ENCODE data around the gene PLCXD1. TPM values are rescaled to one million over a fixed set of nuclear protein-coding genes. Genes with fewer than 3 reads are reported as not detected.

PLCXD1 gene
- total and polyA plus RNA-seq, 4 donors: 2.6 to 25.7 (median 12.8) TPM

DNA sequence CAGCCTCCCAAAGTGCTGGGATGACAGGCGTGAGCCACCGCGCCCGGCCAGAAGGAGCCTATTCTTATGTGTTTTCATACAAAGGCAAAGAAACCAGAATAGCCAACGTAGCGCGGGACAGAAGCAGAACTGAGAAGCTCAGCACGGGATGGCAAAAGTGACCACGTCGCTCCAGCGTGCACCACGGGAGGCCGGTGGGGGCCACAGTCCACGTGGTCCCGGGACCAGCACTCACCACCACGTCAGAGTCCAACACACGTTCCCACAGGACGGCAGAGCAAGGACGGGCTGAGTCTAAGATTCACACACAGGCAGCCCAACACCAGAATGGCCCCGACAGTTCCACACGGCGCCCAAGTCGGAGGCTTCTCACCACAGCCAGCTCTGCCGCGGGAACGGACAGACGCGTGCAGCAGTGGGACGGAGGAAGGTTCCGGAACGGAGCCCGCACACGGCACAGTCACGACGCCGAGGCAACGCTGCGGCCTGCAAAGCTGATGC, 56.2 kb downstream of the PLCXD1 start:
- no peak overlapping the region for H3K4me3 ChIP-seq (ENCODE audit: low read depth in 1 of 3, low read length in 3 of 3)
- H3K27me3 ChIP-seq (ENCODE audit: control insufficient read depth in 4 of 4, insufficient read depth in 4 of 4, low read length in 3 of 4): no peaks in the 10 kb centered on the region
- H3K27ac ChIP-seq (ENCODE audit: low read depth in 1 of 2, low read length in 2 of 2): no peak overlapping the region
- H3K4me1 ChIP-seq (ENCODE audit: control insufficient read depth in 4 of 4, insufficient read depth in 4 of 4, low read length in 3 of 4): no peaks in the 10 kb centered on the region
- H3K36me3 ChIP-seq (ENCODE audit: control insufficient read depth in 4 of 4, insufficient read depth in 3 of 4, low read depth in 1 of 4, low read length in 3 of 4): peaks cover 0 to 7% (median 2%) of the 10 kb centered on the region in 4 donors
- H3K9ac ChIP-seq (ENCODE audit: low read depth in 1 of 2, low read length in 2 of 2): no peak overlapping the region
- TF ChIP-seq NR2F2 (IDR thresholded peaks at IDR 0.05): no peak
- no peak for TF ChIP-seq EGR1 (IDR thresholded peaks at IDR 0.05; ENCODE audit: low read depth in 2 of 2)
- TF ChIP-seq, protein P1, sequence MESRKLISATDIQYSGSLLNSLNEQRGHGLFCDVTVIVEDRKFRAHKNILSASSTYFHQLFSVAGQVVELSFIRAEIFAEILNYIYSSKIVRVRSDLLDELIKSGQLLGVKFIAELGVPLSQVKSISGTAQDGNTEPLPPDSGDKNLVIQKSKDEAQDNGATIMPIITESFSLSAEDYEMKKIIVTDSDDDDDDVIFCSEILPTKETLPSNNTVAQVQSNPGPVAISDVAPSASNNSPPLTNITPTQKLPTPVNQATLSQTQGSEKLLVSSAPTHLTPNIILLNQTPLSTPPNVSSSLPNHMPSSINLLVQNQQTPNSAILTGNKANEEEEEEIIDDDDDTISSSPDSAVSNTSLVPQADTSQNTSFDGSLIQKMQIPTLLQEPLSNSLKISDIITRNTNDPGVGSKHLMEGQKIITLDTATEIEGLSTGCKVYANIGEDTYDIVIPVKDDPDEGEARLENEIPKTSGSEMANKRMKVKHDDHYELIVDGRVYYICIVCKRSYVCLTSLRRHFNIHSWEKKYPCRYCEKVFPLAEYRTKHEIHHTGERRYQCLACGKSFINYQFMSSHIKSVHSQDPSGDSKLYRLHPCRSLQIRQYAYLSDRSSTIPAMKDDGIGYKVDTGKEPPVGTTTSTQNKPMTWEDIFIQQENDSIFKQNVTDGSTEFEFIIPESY (IDR thresholded peaks at IDR 0.05): no peak
- TF ChIP-seq HNF4A (conservative IDR thresholded peaks at IDR 0.05): no peak
- TF ChIP-seq RAD21 (IDR thresholded peaks at IDR 0.05): no peak
- no peak for TF ChIP-seq FOXA2 (IDR thresholded peaks at IDR 0.05)
- no peak for TF ChIP-seq TAF1 (conservative IDR thresholded peaks at IDR 0.05)
- DNase-seq (ENCODE audit: low spot score): no peak
- WGBS: 83% methylated on average over 38 of the region's 38 CpGs
- H3K9me3 ChIP-seq (ENCODE audit: control insufficient read depth in 4 of 4, low read length in 3 of 4): no peaks in the 10 kb centered on the region

DNA sequence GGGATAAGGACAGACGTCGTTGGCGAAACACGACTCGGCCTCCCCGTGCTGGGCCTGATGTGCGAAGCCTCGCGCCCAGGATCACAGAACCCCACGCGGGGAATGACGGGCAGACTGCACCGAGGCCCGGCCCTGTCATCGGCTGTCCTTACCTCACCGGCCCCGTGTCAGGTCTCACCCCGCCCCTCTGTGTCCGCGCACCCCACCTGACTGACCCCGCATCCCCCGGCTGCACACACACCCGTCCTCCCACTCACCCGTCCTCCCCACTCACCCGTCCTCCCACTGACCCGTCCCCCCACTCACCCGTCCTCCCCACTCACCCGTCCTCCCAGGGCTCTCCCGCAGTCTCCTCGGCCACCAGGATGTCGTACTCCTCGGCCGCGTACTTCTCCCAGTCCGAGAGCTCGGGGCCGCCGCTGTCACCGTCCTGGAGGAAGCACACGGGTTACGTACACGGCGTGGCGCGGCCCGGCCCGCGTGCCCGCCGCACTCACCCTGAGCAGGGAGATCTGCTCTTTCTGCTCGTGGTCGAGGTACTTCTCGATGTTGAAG, 57.2 kb downstream of the PLCXD1 start:
- Histone ChIP-seq H3K27me3 (ENCODE audit: control insufficient read depth in 4 of 4, insufficient read depth in 4 of 4, low read length in 3 of 4) (no peaks in the 10 kb centered on the region), H3K27ac (ENCODE audit: low read depth in 1 of 2, low read length in 2 of 2) (no peak overlapping the region), H3K4me1 (ENCODE audit: control insufficient read depth in 4 of 4, insufficient read depth in 4 of 4, low read length in 3 of 4) (no peaks in the 10 kb centered on the region), H3K4me3 (ENCODE audit: low read depth in 1 of 3, low read length in 3 of 3) (no peak overlapping the region), H3K9ac (ENCODE audit: low read depth in 1 of 2, low read length in 2 of 2) (no peak overlapping the region), H3K36me3 (ENCODE audit: control insufficient read depth in 4 of 4, insufficient read depth in 3 of 4, low read depth in 1 of 4, low read length in 3 of 4) (peaks cover 0 to 6% (median 2%) of the 10 kb centered on the region in 4 donors), H3K9me3 (ENCODE audit: control insufficient read depth in 4 of 4, low read length in 3 of 4) (no peaks in the 10 kb centered on the region)
- 94% methylated on average over 53 of the region's 53 CpGs for WGBS
- TF ChIP-seq JUND (IDR thresholded peaks at IDR 0.05) (no peak), EGR1 (IDR thresholded peaks at IDR 0.05; ENCODE audit: low read depth in 2 of 2) (no peak), RXRA (IDR thresholded peaks at IDR 0.05) (no peak), SP1 (IDR thresholded peaks at IDR 0.05) (no peak), YY1 (IDR thresholded peaks at IDR 0.05) (no peak), RAD21 (IDR thresholded peaks at IDR 0.05) (no peak), HNF4G (IDR thresholded peaks at IDR 0.05) (no peak), TAF1 (conservative IDR thresholded peaks at IDR 0.05) (no peak), NR2F2 (IDR thresholded peaks at IDR 0.05) (no peak), FOXA2 (IDR thresholded peaks at IDR 0.05) (no peak), GABPA (IDR thresholded peaks at IDR 0.05 in 1 of 2, conservative IDR thresholded peaks at IDR 0.05 in 1 of 2) (no peak), FOXA1 (IDR thresholded peaks at IDR 0.05) (no peak), HNF4A (conservative IDR thresholded peaks at IDR 0.05) (no peak)
- TF ChIP-seq, protein P2, sequence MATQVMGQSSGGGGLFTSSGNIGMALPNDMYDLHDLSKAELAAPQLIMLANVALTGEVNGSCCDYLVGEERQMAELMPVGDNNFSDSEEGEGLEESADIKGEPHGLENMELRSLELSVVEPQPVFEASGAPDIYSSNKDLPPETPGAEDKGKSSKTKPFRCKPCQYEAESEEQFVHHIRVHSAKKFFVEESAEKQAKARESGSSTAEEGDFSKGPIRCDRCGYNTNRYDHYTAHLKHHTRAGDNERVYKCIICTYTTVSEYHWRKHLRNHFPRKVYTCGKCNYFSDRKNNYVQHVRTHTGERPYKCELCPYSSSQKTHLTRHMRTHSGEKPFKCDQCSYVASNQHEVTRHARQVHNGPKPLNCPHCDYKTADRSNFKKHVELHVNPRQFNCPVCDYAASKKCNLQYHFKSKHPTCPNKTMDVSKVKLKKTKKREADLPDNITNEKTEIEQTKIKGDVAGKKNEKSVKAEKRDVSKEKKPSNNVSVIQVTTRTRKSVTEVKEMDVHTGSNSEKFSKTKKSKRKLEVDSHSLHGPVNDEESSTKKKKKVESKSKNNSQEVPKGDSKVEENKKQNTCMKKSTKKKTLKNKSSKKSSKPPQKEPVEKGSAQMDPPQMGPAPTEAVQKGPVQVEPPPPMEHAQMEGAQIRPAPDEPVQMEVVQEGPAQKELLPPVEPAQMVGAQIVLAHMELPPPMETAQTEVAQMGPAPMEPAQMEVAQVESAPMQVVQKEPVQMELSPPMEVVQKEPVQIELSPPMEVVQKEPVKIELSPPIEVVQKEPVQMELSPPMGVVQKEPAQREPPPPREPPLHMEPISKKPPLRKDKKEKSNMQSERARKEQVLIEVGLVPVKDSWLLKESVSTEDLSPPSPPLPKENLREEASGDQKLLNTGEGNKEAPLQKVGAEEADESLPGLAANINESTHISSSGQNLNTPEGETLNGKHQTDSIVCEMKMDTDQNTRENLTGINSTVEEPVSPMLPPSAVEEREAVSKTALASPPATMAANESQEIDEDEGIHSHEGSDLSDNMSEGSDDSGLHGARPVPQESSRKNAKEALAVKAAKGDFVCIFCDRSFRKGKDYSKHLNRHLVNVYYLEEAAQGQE (IDR thresholded peaks at IDR 0.05): no peak
- TF ChIP-seq, protein P3, sequence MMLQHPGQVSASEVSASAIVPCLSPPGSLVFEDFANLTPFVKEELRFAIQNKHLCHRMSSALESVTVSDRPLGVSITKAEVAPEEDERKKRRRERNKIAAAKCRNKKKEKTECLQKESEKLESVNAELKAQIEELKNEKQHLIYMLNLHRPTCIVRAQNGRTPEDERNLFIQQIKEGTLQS (IDR thresholded peaks at IDR 0.05): no peak
- TF ChIP-seq, protein P1 (IDR thresholded peaks at IDR 0.05): no peak
- TF ChIP-seq, protein P4, sequence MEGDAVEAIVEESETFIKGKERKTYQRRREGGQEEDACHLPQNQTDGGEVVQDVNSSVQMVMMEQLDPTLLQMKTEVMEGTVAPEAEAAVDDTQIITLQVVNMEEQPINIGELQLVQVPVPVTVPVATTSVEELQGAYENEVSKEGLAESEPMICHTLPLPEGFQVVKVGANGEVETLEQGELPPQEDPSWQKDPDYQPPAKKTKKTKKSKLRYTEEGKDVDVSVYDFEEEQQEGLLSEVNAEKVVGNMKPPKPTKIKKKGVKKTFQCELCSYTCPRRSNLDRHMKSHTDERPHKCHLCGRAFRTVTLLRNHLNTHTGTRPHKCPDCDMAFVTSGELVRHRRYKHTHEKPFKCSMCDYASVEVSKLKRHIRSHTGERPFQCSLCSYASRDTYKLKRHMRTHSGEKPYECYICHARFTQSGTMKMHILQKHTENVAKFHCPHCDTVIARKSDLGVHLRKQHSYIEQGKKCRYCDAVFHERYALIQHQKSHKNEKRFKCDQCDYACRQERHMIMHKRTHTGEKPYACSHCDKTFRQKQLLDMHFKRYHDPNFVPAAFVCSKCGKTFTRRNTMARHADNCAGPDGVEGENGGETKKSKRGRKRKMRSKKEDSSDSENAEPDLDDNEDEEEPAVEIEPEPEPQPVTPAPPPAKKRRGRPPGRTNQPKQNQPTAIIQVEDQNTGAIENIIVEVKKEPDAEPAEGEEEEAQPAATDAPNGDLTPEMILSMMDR (IDR thresholded peaks at IDR 0.05; ENCODE audit: low read depth, low read length, missing input control): no peak
- TF ChIP-seq, protein P5, sequence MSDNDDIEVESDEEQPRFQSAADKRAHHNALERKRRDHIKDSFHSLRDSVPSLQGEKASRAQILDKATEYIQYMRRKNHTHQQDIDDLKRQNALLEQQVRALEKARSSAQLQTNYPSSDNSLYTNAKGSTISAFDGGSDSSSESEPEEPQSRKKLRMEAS (IDR thresholded peaks at IDR 0.05): no peak
- no peak for DNase-seq (ENCODE audit: low spot score)

Data from liver (tissue), 9 donors.